ENCODE results near the gene SH3TC2.

SH3TC2 gene

GRCh38 chr5:149005077-149005892 lies 57.6 kb downstream of the SH3TC2 start:
- H3K27me3 ChIP-seq (ENCODE audit: insufficient read depth, low read depth), result no peaks in the 10 kb centered on the region
- no peak for TF ChIP-seq CTCF (conservative IDR thresholded peaks at IDR 0.05; ENCODE audit: low read depth, low read length)
- H3K4me1 ChIP-seq (ENCODE audit: low read depth, poor library complexity, severe bottlenecking), result peaks cover 6% of the 10 kb centered on the region
- H3K27ac ChIP-seq, result no peak overlapping the region
- no peaks in the 10 kb centered on the region for H3K36me3 ChIP-seq (ENCODE audit: insufficient read depth)
- no peaks in the 10 kb centered on the region for H4K20me1 ChIP-seq (ENCODE audit: insufficient read depth)
- no peak overlapping the region for H3K4me3 ChIP-seq (IDR thresholded peaks at IDR 0.05; ENCODE audit: insufficient read depth, low read depth, low read length)
- H3K79me2 ChIP-seq (ENCODE audit: insufficient read depth, low read depth), result no peaks in the 10 kb centered on the region
- no peak overlapping the region for H3K9ac ChIP-seq
- no peak overlapping the region for H3K4me2 ChIP-seq
- no peak overlapping the region for H2AFZ ChIP-seq (ENCODE audit: low read depth)

- TF ChIP-seq CTCF (conservative IDR thresholded peaks at IDR 0.05; ENCODE audit: low read depth, low read length), result no peak
- Histone ChIP-seq H3K27ac (no peak overlapping the region), H3K9ac (no peak overlapping the region), H3K4me2 (no peak overlapping the region), H4K20me1 (ENCODE audit: insufficient read depth) (no peaks in the 10 kb centered on the region), H2AFZ (ENCODE audit: low read depth) (no peak overlapping the region), H3K36me3 (ENCODE audit: insufficient read depth) (no peaks in the 10 kb centered on the region), H3K27me3 (ENCODE audit: insufficient read depth, low read depth) (no peaks in the 10 kb centered on the region), H3K4me3 (IDR thresholded peaks at IDR 0.05; ENCODE audit: insufficient read depth, low read depth, low read length) (no peak overlapping the region), H3K4me1 (ENCODE audit: low read depth, poor library complexity, severe bottlenecking) (peaks cover 6% of the 10 kb centered on the region), H3K79me2 (ENCODE audit: insufficient read depth, low read depth) (no peaks in the 10 kb centered on the region)
Observed at GRCh38 chr5:149004559-149004958, 58.3 kb downstream of the SH3TC2 start.

- H3K79me2 ChIP-seq (ENCODE audit: insufficient read depth, low read depth), result no peaks in the 10 kb centered on the region
- no peak overlapping the region for H3K4me3 ChIP-seq (IDR thresholded peaks at IDR 0.05; ENCODE audit: insufficient read depth, low read depth, low read length)
- no peaks in the 10 kb centered on the region for H4K20me1 ChIP-seq (ENCODE audit: insufficient read depth)
- TF ChIP-seq CTCF (conservative IDR thresholded peaks at IDR 0.05; ENCODE audit: low read depth, low read length), result no peak
- no peak overlapping the region for H3K27ac ChIP-seq
- H2AFZ ChIP-seq (ENCODE audit: low read depth), result no peak overlapping the region
- peak overlapping the region; percentile 29; the same call in 1 of the 2 replicates for H3K4me2 ChIP-seq
- H3K36me3 ChIP-seq (ENCODE audit: insufficient read depth), result no peaks in the 10 kb centered on the region
- no peak overlapping the region for H3K9ac ChIP-seq
- peaks cover 6% of the 10 kb centered on the region for H3K4me1 ChIP-seq (ENCODE audit: low read depth, poor library complexity, severe bottlenecking)
- no peaks in the 10 kb centered on the region for H3K27me3 ChIP-seq (ENCODE audit: insufficient read depth, low read depth)
Observed at GRCh38 chr5:149002761-149003689, 59.8 kb downstream of the SH3TC2 start.

GRCh38 chr5:149002053-149002452 lies 60.8 kb downstream of the SH3TC2 start:
- no peaks in the 10 kb centered on the region for H3K27me3 ChIP-seq (ENCODE audit: insufficient read depth, low read depth)
- H3K9ac ChIP-seq, result no peak overlapping the region
- H3K4me2 ChIP-seq, result 0 out of 2 replicates have a peak overlapping the region, but pooled peaks have one; percentile 29
- no peaks in the 10 kb centered on the region for H4K20me1 ChIP-seq (ENCODE audit: insufficient read depth)
- H3K36me3 ChIP-seq (ENCODE audit: insufficient read depth), result no peaks in the 10 kb centered on the region
- no peaks in the 10 kb centered on the region for H3K79me2 ChIP-seq (ENCODE audit: insufficient read depth, low read depth)
- peaks cover 6% of the 10 kb centered on the region for H3K4me1 ChIP-seq (ENCODE audit: low read depth, poor library complexity, severe bottlenecking)
- H2AFZ ChIP-seq (ENCODE audit: low read depth), result no peak overlapping the region
- H3K27ac ChIP-seq, result no peak overlapping the region
- no peak for TF ChIP-seq CTCF (conservative IDR thresholded peaks at IDR 0.05; ENCODE audit: low read depth, low read length)
- H3K4me3 ChIP-seq (IDR thresholded peaks at IDR 0.05; ENCODE audit: insufficient read depth, low read depth, low read length), result no peak overlapping the region

Data from KMS-11 (cell line).